Liver (tissue), 9 donors: Measurements from ENCODE around the gene KRTAP19-3. TPM values are rescaled to one million over a fixed set of nuclear protein-coding genes. Genes with fewer than 3 reads are reported as not detected.

Source experiments
- DNase-seq: peaks from one replicate; pipeline ENCODE4 v3.0.0-alpha.2; 2017; ENCODE audit warnings: low spot score
- H3K27ac ChIP-seq, 2 donors: one replicate each; pipeline ENCODE4 v1.7.0; 2013; ENCODE audit warnings: inconsistent platforms in 2 of 2, low read length in 2 of 2, control low read depth in 1 of 2, low read depth in 1 of 2, mild to moderate bottlenecking in 1 of 2
- H3K27me3 ChIP-seq, 4 donors: one replicate each; pipeline versions ENCODE4 v1.6.1 to v1.7.0; 2013; ENCODE audit warnings: low read length in 3 of 4, inconsistent platforms in 1 of 4, mild to moderate bottlenecking in 1 of 4, moderate library complexity in 1 of 4; ENCODE audit not compliant: control insufficient read depth in 4 of 4, insufficient read depth in 4 of 4
- H3K36me3 ChIP-seq, 4 donors: one replicate each; pipeline versions ENCODE4 v1.6.1 to v1.7.0; 2013; ENCODE audit warnings: low read length in 3 of 4, mild to moderate bottlenecking in 3 of 4, low read depth in 1 of 4, moderate library complexity in 1 of 4; ENCODE audit not compliant: control insufficient read depth in 4 of 4, insufficient read depth in 3 of 4
- H3K4me1 ChIP-seq, 4 donors: one replicate each; pipeline versions ENCODE4 v1.6.1 to v1.7.0; 2013; ENCODE audit warnings: low read length in 3 of 4, mild to moderate bottlenecking in 3 of 4, moderate library complexity in 1 of 4; ENCODE audit not compliant: control insufficient read depth in 4 of 4, insufficient read depth in 4 of 4
- H3K4me3 ChIP-seq, 3 donors: one replicate each; pipeline versions ENCODE4 v1.6.1 to v1.7.0; 2013; ENCODE audit warnings: low read length in 3 of 3, control low read depth in 1 of 3, low read depth in 1 of 3, mild to moderate bottlenecking in 1 of 3
- H3K9ac ChIP-seq, 2 donors: one replicate each; pipeline ENCODE4 v1.7.0; 2013; ENCODE audit warnings: low read length in 2 of 2, mild to moderate bottlenecking in 2 of 2, moderate library complexity in 2 of 2, control low read depth in 1 of 2, low read depth in 1 of 2
- H3K9me3 ChIP-seq, 4 donors: one replicate each; pipeline versions ENCODE4 v1.6.1 to v1.7.0; 2013; ENCODE audit warnings: low read length in 3 of 4; ENCODE audit not compliant: control insufficient read depth in 4 of 4
- EGR1 ChIP-seq, 2 donors: IDR thresholded peaks; 2 replicates each; pipeline ENCODE4 v1.6.1; 2016 to 2018; ENCODE audit warnings: antibody characterized with exemption in 2 of 2, low read depth in 2 of 2
- FOXA1 ChIP-seq: IDR thresholded peaks from 2 replicates; pipeline ENCODE4 v1.6.1; 2016; ENCODE audit warnings: antibody characterized with exemption
- FOXA2 ChIP-seq: IDR thresholded peaks from 2 replicates; pipeline ENCODE4 v1.6.1; 2016; ENCODE audit warnings: antibody characterized with exemption
- GABPA ChIP-seq, 2 donors: IDR thresholded peaks in 1 of 2; conservative IDR thresholded peaks in 1 of 2; 2 replicates each; pipeline ENCODE4 v1.6.1; 2016; ENCODE audit warnings: antibody characterized with exemption in 2 of 2, mild to moderate bottlenecking in 1 of 2, moderate library complexity in 1 of 2
- HNF4A ChIP-seq, 2 donors: conservative IDR thresholded peaks; 2 replicates each; pipeline ENCODE4 v1.6.1; 2016; ENCODE audit warnings: antibody characterized with exemption in 2 of 2, mild to moderate bottlenecking in 2 of 2
- HNF4G ChIP-seq: IDR thresholded peaks from 2 replicates; pipeline ENCODE4 v1.6.1; 2016; ENCODE audit warnings: antibody characterized with exemption
- JUND ChIP-seq, 2 donors: IDR thresholded peaks; 2 replicates each; pipeline ENCODE4 v1.6.1; 2016; ENCODE audit warnings: antibody characterized with exemption in 2 of 2
- MAX ChIP-seq: IDR thresholded peaks from 2 replicates; pipeline ENCODE4 v1.6.1; 2016; ENCODE audit warnings: antibody characterized with exemption
- NR2F2 ChIP-seq: IDR thresholded peaks from 2 replicates; pipeline ENCODE4 v1.6.1; 2016; ENCODE audit warnings: antibody characterized with exemption
- RAD21 ChIP-seq, 2 donors: IDR thresholded peaks; 2 replicates each; pipeline ENCODE4 v1.6.1; 2016; ENCODE audit warnings: antibody characterized with exemption in 2 of 2, mild to moderate bottlenecking in 2 of 2
- RXRA ChIP-seq, 2 donors: IDR thresholded peaks; 2 replicates each; pipeline ENCODE4 v1.6.1; 2017 to 2018; ENCODE audit warnings: antibody characterized with exemption in 2 of 2, mild to moderate bottlenecking in 1 of 2
- SP1 ChIP-seq: IDR thresholded peaks from 2 replicates; pipeline ENCODE4 v1.6.1; 2018; ENCODE audit warnings: antibody characterized with exemption, mild to moderate bottlenecking
- TAF1 ChIP-seq: conservative IDR thresholded peaks from 2 replicates; pipeline ENCODE4 v1.6.1; 2016; ENCODE audit warnings: antibody characterized with exemption, mild to moderate bottlenecking
- YY1 ChIP-seq: IDR thresholded peaks from 2 replicates; pipeline ENCODE4 v1.6.1; 2016; ENCODE audit warnings: antibody characterized with exemption, mild to moderate bottlenecking
- WGBS: extraction: QIAGEN DNeasy Blood & Tissue Kit; methylation state at CpG from one replicate; pipeline ENCODE4 v1.1.7; 2013; 5-methylcytosine and 5-hydroxymethylcytosine counted together
- polyA plus RNA-seq, 2 donors: library from polyadenylated mRNA; stranded (reverse) in 1 of 2; unstranded in 1 of 2; fragments of 200-250 nt in 1 of 2; fragments of >200 nt in 1 of 2; fragmentation: Nextera tagmentation in 1 of 2; extraction: Ambion mirVana in 1 of 2; gene quantifications; one replicate each; pipeline versions ENCODE4 v1.2.1 to v1.2.3, GENCODE V29; 2013 to 2015
- total RNA-seq, 2 donors: library from RNA; depleted of rRNA; stranded (reverse); fragments of >200 nt; gene quantifications; one replicate each; pipeline ENCODE4 v1.2.3, GENCODE V29; 2014
- TF ChIP-seq, protein P1 (sequence below): IDR thresholded peaks from 2 replicates; pipeline ENCODE4 v1.6.1; 2016; ENCODE audit warnings: antibody characterized with exemption, mild to moderate bottlenecking
- TF ChIP-seq, protein P2 (sequence below): IDR thresholded peaks from 2 replicates; pipeline ENCODE4 v1.6.1; 2016; ENCODE audit warnings: antibody characterized with exemption
- TF ChIP-seq, protein P3 (sequence below): fragments of 150-350 bp; IDR thresholded peaks from 2 replicates; pipeline ENCODE4 v1.5.1; 2017; ENCODE audit warnings: improper control_type of control experiment, low read depth, low read length; ENCODE audit not compliant: missing input control
- donor health status: healthy.
- donor health status: healthy.
- donor health status: healthy.
- donor health status: healthy.
- donor health status: healthy.

The KRTAP19-3 gene
- total and polyA plus RNA-seq, 4 donors: not detected

- no peaks in the 10 kb centered on the region for H3K36me3 ChIP-seq
- DNase-seq: no peak
- TF ChIP-seq RAD21 (IDR thresholded peaks at IDR 0.05) (no peak), FOXA2 (no peak), EGR1 (IDR thresholded peaks at IDR 0.05; ENCODE audit: low read depth in 2 of 2) (no peak), FOXA1 (no peak), HNF4A (conservative IDR thresholded peaks at IDR 0.05) (no peak), JUND (IDR thresholded peaks at IDR 0.05) (no peak), MAX (no peak), GABPA (IDR thresholded peaks at IDR 0.05 in 1 of 2, conservative IDR thresholded peaks at IDR 0.05 in 1 of 2) (no peak), NR2F2 (no peak), TAF1 (no peak), YY1 (no peak), SP1 (no peak)
- TF ChIP-seq, protein P1, sequence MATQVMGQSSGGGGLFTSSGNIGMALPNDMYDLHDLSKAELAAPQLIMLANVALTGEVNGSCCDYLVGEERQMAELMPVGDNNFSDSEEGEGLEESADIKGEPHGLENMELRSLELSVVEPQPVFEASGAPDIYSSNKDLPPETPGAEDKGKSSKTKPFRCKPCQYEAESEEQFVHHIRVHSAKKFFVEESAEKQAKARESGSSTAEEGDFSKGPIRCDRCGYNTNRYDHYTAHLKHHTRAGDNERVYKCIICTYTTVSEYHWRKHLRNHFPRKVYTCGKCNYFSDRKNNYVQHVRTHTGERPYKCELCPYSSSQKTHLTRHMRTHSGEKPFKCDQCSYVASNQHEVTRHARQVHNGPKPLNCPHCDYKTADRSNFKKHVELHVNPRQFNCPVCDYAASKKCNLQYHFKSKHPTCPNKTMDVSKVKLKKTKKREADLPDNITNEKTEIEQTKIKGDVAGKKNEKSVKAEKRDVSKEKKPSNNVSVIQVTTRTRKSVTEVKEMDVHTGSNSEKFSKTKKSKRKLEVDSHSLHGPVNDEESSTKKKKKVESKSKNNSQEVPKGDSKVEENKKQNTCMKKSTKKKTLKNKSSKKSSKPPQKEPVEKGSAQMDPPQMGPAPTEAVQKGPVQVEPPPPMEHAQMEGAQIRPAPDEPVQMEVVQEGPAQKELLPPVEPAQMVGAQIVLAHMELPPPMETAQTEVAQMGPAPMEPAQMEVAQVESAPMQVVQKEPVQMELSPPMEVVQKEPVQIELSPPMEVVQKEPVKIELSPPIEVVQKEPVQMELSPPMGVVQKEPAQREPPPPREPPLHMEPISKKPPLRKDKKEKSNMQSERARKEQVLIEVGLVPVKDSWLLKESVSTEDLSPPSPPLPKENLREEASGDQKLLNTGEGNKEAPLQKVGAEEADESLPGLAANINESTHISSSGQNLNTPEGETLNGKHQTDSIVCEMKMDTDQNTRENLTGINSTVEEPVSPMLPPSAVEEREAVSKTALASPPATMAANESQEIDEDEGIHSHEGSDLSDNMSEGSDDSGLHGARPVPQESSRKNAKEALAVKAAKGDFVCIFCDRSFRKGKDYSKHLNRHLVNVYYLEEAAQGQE: no peak
- TF ChIP-seq, protein P2, sequence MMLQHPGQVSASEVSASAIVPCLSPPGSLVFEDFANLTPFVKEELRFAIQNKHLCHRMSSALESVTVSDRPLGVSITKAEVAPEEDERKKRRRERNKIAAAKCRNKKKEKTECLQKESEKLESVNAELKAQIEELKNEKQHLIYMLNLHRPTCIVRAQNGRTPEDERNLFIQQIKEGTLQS: no peak
- no peak within 1 kb of the TSS for H3K9ac ChIP-seq
- peaks cover 0 to 2% (median under 1%) of the 10 kb centered on the region in 4 donors for H3K9me3 ChIP-seq
- H3K27me3 ChIP-seq: no peaks in the 10 kb centered on the region
- no peak within 1 kb of the TSS for H3K4me3 ChIP-seq
- no peaks in the 10 kb centered on the region for H3K4me1 ChIP-seq
- 77% methylated on average over 2 of the region's 2 CpGs for WGBS
- no peak within 1 kb of the TSS for H3K27ac ChIP-seq
Measured at GRCh38 chr21:30487336-30487735, 4.5 kb downstream of the KRTAP19-3 start, which contains the start of gene KRTAP19-2. KRTAP19-2 (minus strand) TSS chr21:30487436; CDS start chr21:30487348, 88 bp downstream.

- WGBS: 56% methylated on average over 2 of the region's 2 CpGs
- TF ChIP-seq FOXA1 (no peak), NR2F2 (no peak), GABPA (IDR thresholded peaks at IDR 0.05 in 1 of 2, conservative IDR thresholded peaks at IDR 0.05 in 1 of 2) (no peak), MAX (no peak), EGR1 (IDR thresholded peaks at IDR 0.05; ENCODE audit: low read depth in 2 of 2) (no peak), HNF4A (conservative IDR thresholded peaks at IDR 0.05) (no peak), HNF4G (no peak), SP1 (no peak), JUND (IDR thresholded peaks at IDR 0.05) (no peak), RAD21 (IDR thresholded peaks at IDR 0.05) (no peak), YY1 (no peak), RXRA (IDR thresholded peaks at IDR 0.05) (no peak), FOXA2 (no peak)
- TF ChIP-seq, protein P3, sequence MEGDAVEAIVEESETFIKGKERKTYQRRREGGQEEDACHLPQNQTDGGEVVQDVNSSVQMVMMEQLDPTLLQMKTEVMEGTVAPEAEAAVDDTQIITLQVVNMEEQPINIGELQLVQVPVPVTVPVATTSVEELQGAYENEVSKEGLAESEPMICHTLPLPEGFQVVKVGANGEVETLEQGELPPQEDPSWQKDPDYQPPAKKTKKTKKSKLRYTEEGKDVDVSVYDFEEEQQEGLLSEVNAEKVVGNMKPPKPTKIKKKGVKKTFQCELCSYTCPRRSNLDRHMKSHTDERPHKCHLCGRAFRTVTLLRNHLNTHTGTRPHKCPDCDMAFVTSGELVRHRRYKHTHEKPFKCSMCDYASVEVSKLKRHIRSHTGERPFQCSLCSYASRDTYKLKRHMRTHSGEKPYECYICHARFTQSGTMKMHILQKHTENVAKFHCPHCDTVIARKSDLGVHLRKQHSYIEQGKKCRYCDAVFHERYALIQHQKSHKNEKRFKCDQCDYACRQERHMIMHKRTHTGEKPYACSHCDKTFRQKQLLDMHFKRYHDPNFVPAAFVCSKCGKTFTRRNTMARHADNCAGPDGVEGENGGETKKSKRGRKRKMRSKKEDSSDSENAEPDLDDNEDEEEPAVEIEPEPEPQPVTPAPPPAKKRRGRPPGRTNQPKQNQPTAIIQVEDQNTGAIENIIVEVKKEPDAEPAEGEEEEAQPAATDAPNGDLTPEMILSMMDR: no peak
- TF ChIP-seq, protein P1: no peak
Measured at GRCh38 chr21:30486180-30486579, 5.6 kb downstream of the KRTAP19-3 start.

More at GRCh38 chr21:30486180-30486579, 5.6 kb downstream of the KRTAP19-3 start:
- Histone ChIP-seq H3K9ac (no peak overlapping the region), H3K4me1 (no peaks in the 10 kb centered on the region), H3K36me3 (no peaks in the 10 kb centered on the region), H3K9me3 (peaks cover 0 to 1% (median 0%) of the 10 kb centered on the region in 4 donors), H3K27me3 (no peaks in the 10 kb centered on the region), H3K4me3 (no peak overlapping the region), H3K27ac (no peak overlapping the region)
- no peak for DNase-seq
